GM19099 (cell line): Measurements from ENCODE around the gene LRP4.

Source experiments
- POLR2A ChIP-seq: IDR thresholded peaks from 3 replicates; pipeline ENCODE4 v1.6.1; 2011; ENCODE audit warnings: low read depth; ENCODE audit not compliant: insufficient read length; ENCODE audit errors: extremely low read depth

LRP4 gene

GRCh38 chr11:46845740-46846509 lies 72.4 kb downstream of the LRP4 start, which contains the start of gene CKAP5:
Gene CKAP5 (minus strand): TSS chr11:46846280. CDS start chr11:46821231, 25,049 bp downstream.
- TF ChIP-seq POLR2A = peak; percentile 79

- TF ChIP-seq POLR2A = no peak
These were observed 73.0 kb downstream of the LRP4 start for GRCh38 chr11:46845440-46845739.

GRCh38 chr11:46840116-46840515 lies 78.2 kb downstream of the LRP4 start:
- no peak for TF ChIP-seq POLR2A

- no peak for TF ChIP-seq POLR2A
These were observed 79.8 kb downstream of the LRP4 start for GRCh38 chr11:46838501-46838900.

GRCh38 chr11:46837860-46838259 lies 80.5 kb downstream of the LRP4 start:
- no peak for TF ChIP-seq POLR2A

GRCh38 chr11:46836870-46837269 lies 81.5 kb downstream of the LRP4 start:
- TF ChIP-seq POLR2A = no peak

GRCh38 chr11:46836431-46836830 lies 81.9 kb downstream of the LRP4 start:
- no peak for TF ChIP-seq POLR2A

GRCh38 chr11:46835897-46836296 lies 82.5 kb downstream of the LRP4 start:
- no peak for TF ChIP-seq POLR2A

- TF ChIP-seq POLR2A = no peak
These were observed 83.5 kb downstream of the LRP4 start for GRCh38 chr11:46834821-46835220.

- no peak for TF ChIP-seq POLR2A
These were observed 85.7 kb downstream of the LRP4 start for GRCh38 chr11:46832511-46833214.

GRCh38 chr11:46827995-46828394 lies 90.4 kb downstream of the LRP4 start:
- TF ChIP-seq POLR2A = no peak

GRCh38 chr11:46826310-46827044 lies 91.9 kb downstream of the LRP4 start:
- TF ChIP-seq POLR2A = no peak

- TF ChIP-seq POLR2A = no peak
These were observed 109.4 kb downstream of the LRP4 start for GRCh38 chr11:46808799-46809431.
